LNCaP clone FGC (cell line): ENCODE measurements around the gene NPAS3.

Source experiments
- DNase-seq: peaks from one replicate; pipeline ENCODE4 v3.0.0-alpha.2; 2011; ENCODE audit warnings: low read depth
- H3K4me3 ChIP-seq: 2 replicates; pipeline ENCODE4 v1.5.1; 2011; ENCODE audit warnings: mild to moderate bottlenecking, low read depth, low read length, control low read depth
- CTCF ChIP-seq: IDR thresholded peaks from 2 replicates; pipeline ENCODE4 v1.5.1; 2012; ENCODE audit warnings: mild to moderate bottlenecking; ENCODE audit not compliant: control insufficient read depth, insufficient read depth; ENCODE audit errors: extremely low read depth

NPAS3 gene

GRCh38 chr14:33534104-33534503, 595.4 kb downstream of the NPAS3 start:
- H3K4me3 ChIP-seq: no peak overlapping the region
- TF ChIP-seq CTCF: no peak
- no peak for DNase-seq

GRCh38 chr14:33534632-33535031, 596.0 kb downstream of the NPAS3 start:
- no peak overlapping the region for H3K4me3 ChIP-seq
- TF ChIP-seq CTCF: no peak
- DNase-seq: no peak

- no peak for DNase-seq
- TF ChIP-seq CTCF: no peak
- H3K4me3 ChIP-seq: no peak overlapping the region
Observed at GRCh38 chr14:33539918-33540357, 601.3 kb downstream of the NPAS3 start.

GRCh38 chr14:33541171-33541570, 602.5 kb downstream of the NPAS3 start:
- DNase-seq: no peak
- H3K4me3 ChIP-seq: no peak overlapping the region
- TF ChIP-seq CTCF: no peak

- no peak for DNase-seq
- no peak overlapping the region for H3K4me3 ChIP-seq
- no peak for TF ChIP-seq CTCF
Observed at GRCh38 chr14:33542338-33543287, 603.9 kb downstream of the NPAS3 start.

GRCh38 chr14:33545696-33546095, 607.0 kb downstream of the NPAS3 start:
- no peak for DNase-seq

More at GRCh38 chr14:33545696-33546095, 607.0 kb downstream of the NPAS3 start:
- no peak overlapping the region for H3K4me3 ChIP-seq
- TF ChIP-seq CTCF: no peak
